Spleen (tissue), 7 donors: ENCODE data around the gene TMEM119.
"Not testable (repeated sequence)": the region's sequence is repeated elsewhere in the genome, so short reads cannot be mapped to it uniquely, and the experiment has no call there.

ENCODE experiments used
- POLR2AphosphoS5 ChIP-seq, 3 donors: sonication (generic); formaldehyde crosslinking; IDR thresholded peaks; one replicate each; pipeline ENCODE4 v1.5.1; 2017; ENCODE audit warnings: antibody characterized with exemption in 3 of 3
- TF ChIP-seq, protein P1 (sequence below), 11 experiments: fragments of 200-600 bp in 7 of 11; fragments of 450-650 bp in 4 of 11; sonication (generic) in 4 of 11; IDR thresholded peaks in 8 of 11; conservative IDR thresholded peaks in 3 of 11; 1 replicate in 7 of 11; 2 replicates in 4 of 11; pipeline versions ENCODE4 v1.4.0 to v1.8.0; 2016 to 2021; ENCODE audit warnings: antibody characterized with exemption in 11 of 11, inconsistent platforms in 4 of 11, mild to moderate bottlenecking in 1 of 11
- donor health status: DM: no; HTN: no; CAD: no; lungs with moderate emphysema.
- donor health status: DM: no; HTN: no; CAD: no.
- donor health status: DM: no; HTN: no; CAD: no.

DNA sequence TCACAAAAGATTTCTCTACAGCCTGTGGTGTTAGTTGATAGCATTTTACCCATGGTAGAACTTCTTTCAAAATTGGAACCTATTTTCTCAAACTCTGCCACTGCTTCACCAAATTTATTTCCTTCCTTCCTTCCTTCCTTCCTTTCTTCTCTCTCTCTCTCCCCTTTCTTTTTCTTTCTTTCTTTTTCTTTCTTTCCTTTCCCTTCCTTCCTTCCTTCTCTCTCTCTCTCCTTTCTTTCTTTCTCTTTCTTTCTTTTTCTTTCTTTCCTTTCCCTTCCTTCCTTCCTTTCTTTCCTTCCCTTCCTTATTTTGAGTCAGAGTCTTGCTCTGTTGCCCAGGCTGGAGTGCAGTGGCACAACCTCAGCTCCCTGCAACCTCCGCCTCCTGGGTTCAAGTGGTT lies 23.6 kb downstream of the TMEM119 start:
- TF ChIP-seq, protein P1, sequence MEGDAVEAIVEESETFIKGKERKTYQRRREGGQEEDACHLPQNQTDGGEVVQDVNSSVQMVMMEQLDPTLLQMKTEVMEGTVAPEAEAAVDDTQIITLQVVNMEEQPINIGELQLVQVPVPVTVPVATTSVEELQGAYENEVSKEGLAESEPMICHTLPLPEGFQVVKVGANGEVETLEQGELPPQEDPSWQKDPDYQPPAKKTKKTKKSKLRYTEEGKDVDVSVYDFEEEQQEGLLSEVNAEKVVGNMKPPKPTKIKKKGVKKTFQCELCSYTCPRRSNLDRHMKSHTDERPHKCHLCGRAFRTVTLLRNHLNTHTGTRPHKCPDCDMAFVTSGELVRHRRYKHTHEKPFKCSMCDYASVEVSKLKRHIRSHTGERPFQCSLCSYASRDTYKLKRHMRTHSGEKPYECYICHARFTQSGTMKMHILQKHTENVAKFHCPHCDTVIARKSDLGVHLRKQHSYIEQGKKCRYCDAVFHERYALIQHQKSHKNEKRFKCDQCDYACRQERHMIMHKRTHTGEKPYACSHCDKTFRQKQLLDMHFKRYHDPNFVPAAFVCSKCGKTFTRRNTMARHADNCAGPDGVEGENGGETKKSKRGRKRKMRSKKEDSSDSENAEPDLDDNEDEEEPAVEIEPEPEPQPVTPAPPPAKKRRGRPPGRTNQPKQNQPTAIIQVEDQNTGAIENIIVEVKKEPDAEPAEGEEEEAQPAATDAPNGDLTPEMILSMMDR (IDR thresholded peaks at IDR 0.05 in 8 of 11, conservative IDR thresholded peaks at IDR 0.05 in 3 of 11): not testable (repeated sequence)
- not testable (repeated sequence) for TF ChIP-seq POLR2AphosphoS5 (IDR thresholded peaks at IDR 0.05)
